Measurements from ENCODE around the gene ANO6. TPM values are rescaled to one million over a fixed set of nuclear protein-coding genes. Genes with fewer than 3 reads are reported as not detected.

The ANO6 gene
- total RNA-seq, 1 experiment from 2014 or later, result 59.3 TPM

- intact Hi-C loops (cut with micrococcal nuclease; ENCODE audit: unreplicated experiment), result no loop called here
- no peak for DNase-seq (ENCODE audit: low spot score)
- Histone ChIP-seq H3K27ac (ENCODE audit: low read depth, low read length, poor library complexity, severe bottlenecking) (peak overlapping the region; percentile 6), H3K27me3 (replicated peaks; ENCODE audit: insufficient read depth, low read depth, low read length, poor library complexity) (no peaks in the 10 kb centered on the region), H3K9me3 (ENCODE audit: low read depth, low read length, poor library complexity, severe bottlenecking) (no peaks in the 10 kb centered on the region), H3K4me1 (ENCODE audit: insufficient read depth, low read length, poor library complexity, severe bottlenecking) (peaks cover 67% of the 10 kb centered on the region), H3K4me3 (ENCODE audit: low read depth, low read length, poor library complexity, severe bottlenecking) (no peak overlapping the region), H3K36me3 (ENCODE audit: insufficient read depth, low read length, poor library complexity, severe bottlenecking) (no peaks in the 10 kb centered on the region)
- BruUV-seq (replicated peaks), result no TSS peak
- ChIA-PET CTCF (interaction anchor here (0.7 kb wide), 1 partner anchor 87 kb away, joined by 3 read pairs; no protein-coding TSS in a partner anchor), POLR2A (ENCODE audit: low non-redundant PET) (no interaction called here)
- no peak for TF ChIP-seq CTCF (conservative IDR thresholded peaks at IDR 0.05; ENCODE audit: low read depth, low read length)
- no peak for TF ChIP-seq EZH2 (IDR thresholded peaks at IDR 0.05; ENCODE audit: borderline replicate concordance, low read depth, low read length, poor library complexity, severe bottlenecking)
These were observed 40.8 kb downstream of the ANO6 start for GRCh38 chr12:45256721-45257120.

- Histone ChIP-seq H3K4me1 (ENCODE audit: insufficient read depth, low read length, poor library complexity, severe bottlenecking) (peaks cover 67% of the 10 kb centered on the region), H3K4me3 (ENCODE audit: low read depth, low read length, poor library complexity, severe bottlenecking) (no peak overlapping the region), H3K36me3 (ENCODE audit: insufficient read depth, low read length, poor library complexity, severe bottlenecking) (no peaks in the 10 kb centered on the region), H3K27me3 (replicated peaks; ENCODE audit: insufficient read depth, low read depth, low read length, poor library complexity) (no peaks in the 10 kb centered on the region), H3K9me3 (ENCODE audit: low read depth, low read length, poor library complexity, severe bottlenecking) (no peaks in the 10 kb centered on the region), H3K27ac (ENCODE audit: low read depth, low read length, poor library complexity, severe bottlenecking) (peak overlapping the region; percentile 6)
- intact Hi-C loops (cut with micrococcal nuclease; ENCODE audit: unreplicated experiment), result no loop called here
- POLR2A ChIA-PET (ENCODE audit: low non-redundant PET), result no interaction called here
- BruUV-seq (replicated peaks), result no TSS peak
- CTCF ChIA-PET, result interaction anchor here (0.7 kb wide), 1 partner anchor 87 kb away, joined by 3 read pairs; no protein-coding TSS in a partner anchor
- DNase-seq (ENCODE audit: low spot score), result no peak
- TF ChIP-seq CTCF (conservative IDR thresholded peaks at IDR 0.05; ENCODE audit: low read depth, low read length), result 0 out of 2 replicates have a peak, but pooled peaks have one; percentile 16
- TF ChIP-seq EZH2 (IDR thresholded peaks at IDR 0.05; ENCODE audit: borderline replicate concordance, low read depth, low read length, poor library complexity, severe bottlenecking), result no peak
These were observed 41.5 kb downstream of the ANO6 start for GRCh38 chr12:45257185-45257930.

GRCh38 chr12:45259675-45260074 lies 43.8 kb downstream of the ANO6 start:
- intact Hi-C loops (cut with micrococcal nuclease; ENCODE audit: unreplicated experiment), result loop anchor here (2.0 kb wide), 1 partner anchor 43 kb away; the partner anchor contains the start of gene ANO6
- BruUV-seq (replicated peaks), result no TSS peak
- POLR2A ChIA-PET (ENCODE audit: low non-redundant PET), result no interaction called here

More at GRCh38 chr12:45259675-45260074, 43.8 kb downstream of the ANO6 start:
- H3K36me3 ChIP-seq (ENCODE audit: insufficient read depth, low read length, poor library complexity, severe bottlenecking), result no peaks in the 10 kb centered on the region
- DNase-seq (ENCODE audit: low spot score), result no peak
- no peak for TF ChIP-seq EZH2 (IDR thresholded peaks at IDR 0.05; ENCODE audit: borderline replicate concordance, low read depth, low read length, poor library complexity, severe bottlenecking)
- no peak for TF ChIP-seq CTCF (conservative IDR thresholded peaks at IDR 0.05; ENCODE audit: low read depth, low read length)
- no peak overlapping the region for H3K4me3 ChIP-seq (ENCODE audit: low read depth, low read length, poor library complexity, severe bottlenecking)
- H3K9me3 ChIP-seq (ENCODE audit: low read depth, low read length, poor library complexity, severe bottlenecking), result no peaks in the 10 kb centered on the region
- H3K27ac ChIP-seq (ENCODE audit: low read depth, low read length, poor library complexity, severe bottlenecking), result peak overlapping the region; percentile 73
- H3K4me1 ChIP-seq (ENCODE audit: insufficient read depth, low read length, poor library complexity, severe bottlenecking), result peaks cover 68% of the 10 kb centered on the region
- CTCF ChIA-PET, result no interaction called here
- H3K27me3 ChIP-seq (replicated peaks; ENCODE audit: insufficient read depth, low read depth, low read length, poor library complexity), result no peaks in the 10 kb centered on the region
